Mesenchymal stem cell (in vitro differentiated cells and primary cell): ENCODE measurements around the gene CBFA2T2. TPM values are rescaled to one million over a fixed set of nuclear protein-coding genes. Genes with fewer than 3 reads are reported as not detected.
A peak's percentile ranks its signal among the peaks of the same experiment; 100 is the strongest.
"Not testable (repeated sequence)": the region's sequence is repeated elsewhere in the genome, so short reads cannot be mapped to it uniquely, and the experiment has no call there.

ENCODE experiments used
- DNase-seq: peaks from one replicate; pipeline ENCODE4 v3.0.0-alpha.2; 2013
- H2AFZ ChIP-seq: one replicate; pipeline ENCODE4 v1.6.1; 2013; ENCODE audit warnings: low read depth, mild to moderate bottlenecking, control low read depth, inconsistent platforms, low read length, moderate library complexity
- H2AK5ac ChIP-seq: 2 replicates; pipeline ENCODE4 v1.6.1; 2013; ENCODE audit warnings: low read length, moderate library complexity, mild to moderate bottlenecking, inconsistent platforms; ENCODE audit not compliant: severe bottlenecking
- H2BK120ac ChIP-seq: one replicate; pipeline ENCODE4 v1.6.1; 2013; ENCODE audit warnings: low read depth, mild to moderate bottlenecking, inconsistent platforms, low read length, moderate library complexity
- H2BK12ac ChIP-seq, 2 experiments: one replicate each; pipeline ENCODE4 v1.6.1; 2013; ENCODE audit warnings: inconsistent platforms in 2 of 2, low read length in 2 of 2, mild to moderate bottlenecking in 2 of 2, moderate library complexity in 2 of 2, control low read depth in 1 of 2
- H2BK15ac ChIP-seq: one replicate; pipeline ENCODE4 v1.6.1; 2013; ENCODE audit warnings: mild to moderate bottlenecking, low read depth, inconsistent platforms; ENCODE audit not compliant: poor library complexity, severe bottlenecking
- H2BK5ac ChIP-seq: 2 replicates; pipeline ENCODE4 v1.6.1; 2013; ENCODE audit warnings: low read depth, mild to moderate bottlenecking, low read length, control low read depth, inconsistent platforms; ENCODE audit not compliant: poor library complexity, severe bottlenecking
- H3K14ac ChIP-seq, 2 experiments: one replicate each; pipeline ENCODE4 v1.6.1; 2013; ENCODE audit warnings: inconsistent platforms in 2 of 2, low read length in 2 of 2, control low read depth in 1 of 2, mild to moderate bottlenecking in 1 of 2, moderate library complexity in 1 of 2
- H3K18ac ChIP-seq, 2 experiments: one replicate each; pipeline ENCODE4 v1.6.1; 2013; ENCODE audit warnings: inconsistent platforms in 2 of 2, low read length in 2 of 2, control low read depth in 1 of 2, low read depth in 1 of 2, mild to moderate bottlenecking in 1 of 2
- H3K23ac ChIP-seq, 2 experiments: one replicate each; pipeline ENCODE4 v1.6.1; 2013; ENCODE audit warnings: inconsistent platforms in 2 of 2, low read length in 2 of 2, mild to moderate bottlenecking in 2 of 2, moderate library complexity in 2 of 2, control low read depth in 1 of 2
- H3K27ac ChIP-seq: 2 replicates; pipeline ENCODE4 v1.5.1; 2013; ENCODE audit warnings: mild to moderate bottlenecking, moderate library complexity, low read length, control low read depth, inconsistent platforms; ENCODE audit not compliant: poor library complexity, severe bottlenecking
- H3K27me3 ChIP-seq, 2 experiments: 2 replicates each; pipeline versions ENCODE4 v1.6.1 to v1.7.0; 2013; ENCODE audit warnings: low read length in 2 of 2, mild to moderate bottlenecking in 2 of 2, moderate library complexity in 2 of 2, control low read depth in 1 of 2, inconsistent platforms in 1 of 2; ENCODE audit not compliant: control insufficient read depth in 1 of 2, insufficient read depth in 1 of 2
- H3K36me3 ChIP-seq, 2 experiments: 2 replicates each; pipeline versions ENCODE4 v1.6.1 to v1.7.0; 2013; ENCODE audit warnings: low read length in 2 of 2, control low read depth in 1 of 2, inconsistent platforms in 1 of 2, low read depth in 1 of 2, mild to moderate bottlenecking in 1 of 2; ENCODE audit not compliant: insufficient read depth in 2 of 2, control insufficient read depth in 1 of 2
- H3K4ac ChIP-seq, 2 experiments: one replicate each; pipeline ENCODE4 v1.6.1; 2013; ENCODE audit warnings: inconsistent platforms in 2 of 2, low read length in 2 of 2, mild to moderate bottlenecking in 2 of 2, moderate library complexity in 2 of 2, control low read depth in 1 of 2, low read depth in 1 of 2
- H3K4me1 ChIP-seq: 2 replicates; pipeline ENCODE4 v1.6.1; 2013; ENCODE audit warnings: low read depth, low read length, control low read depth; ENCODE audit not compliant: control insufficient read depth, insufficient read depth
- H3K4me2 ChIP-seq: 2 replicates; pipeline ENCODE4 v1.6.1; 2013; ENCODE audit warnings: low read length, mild to moderate bottlenecking, inconsistent platforms; ENCODE audit not compliant: poor library complexity, severe bottlenecking
- H3K4me3 ChIP-seq, 2 experiments: 2 replicates each; pipeline versions ENCODE4 v1.5.1 to v1.7.0; 2013; ENCODE audit warnings: low read length in 2 of 2, mild to moderate bottlenecking in 2 of 2, control low read depth in 1 of 2, low read depth in 1 of 2; ENCODE audit not compliant: insufficient read depth in 1 of 2
- H3K79me1 ChIP-seq: replicated peaks from 2 replicates; pipeline ENCODE4 v1.6.1; 2013; ENCODE audit warnings: mild to moderate bottlenecking, control low read depth, low read length, inconsistent platforms; ENCODE audit not compliant: poor library complexity, severe bottlenecking
- H3K9ac ChIP-seq: 2 replicates; pipeline ENCODE4 v1.7.0; 2013; ENCODE audit warnings: mild to moderate bottlenecking, low read length, moderate library complexity
- H3K9me3 ChIP-seq: 2 replicates; pipeline ENCODE4 v1.7.0; 2013; ENCODE audit warnings: mild to moderate bottlenecking, low read length; ENCODE audit not compliant: control insufficient read depth
- H4K8ac ChIP-seq: one replicate; pipeline ENCODE4 v1.6.1; 2013; ENCODE audit warnings: inconsistent platforms, mild to moderate bottlenecking, low read length, moderate library complexity
- H4K91ac ChIP-seq: one replicate; pipeline ENCODE4 v1.6.1; 2013; ENCODE audit warnings: mild to moderate bottlenecking, low read length, inconsistent platforms
- WGBS: methylation state at CpG from one replicate; pipeline ENCODE4 v1.1.7; 2013; ENCODE audit warnings: mixed read lengths; 5-methylcytosine and 5-hydroxymethylcytosine counted together
- polyA plus RNA-seq, 2 experiments: library from polyadenylated mRNA; stranded (reverse); fragments of 200-250 nt; gene quantifications; one replicate each; pipeline ENCODE4 v1.2.3, GENCODE V29; 2013

The CBFA2T2 gene
- polyA plus RNA-seq (2013, experiment 1 of 2) = 6.7 TPM
- polyA plus RNA-seq (2013, experiment 2 of 2) = 6.4 TPM

DNA sequence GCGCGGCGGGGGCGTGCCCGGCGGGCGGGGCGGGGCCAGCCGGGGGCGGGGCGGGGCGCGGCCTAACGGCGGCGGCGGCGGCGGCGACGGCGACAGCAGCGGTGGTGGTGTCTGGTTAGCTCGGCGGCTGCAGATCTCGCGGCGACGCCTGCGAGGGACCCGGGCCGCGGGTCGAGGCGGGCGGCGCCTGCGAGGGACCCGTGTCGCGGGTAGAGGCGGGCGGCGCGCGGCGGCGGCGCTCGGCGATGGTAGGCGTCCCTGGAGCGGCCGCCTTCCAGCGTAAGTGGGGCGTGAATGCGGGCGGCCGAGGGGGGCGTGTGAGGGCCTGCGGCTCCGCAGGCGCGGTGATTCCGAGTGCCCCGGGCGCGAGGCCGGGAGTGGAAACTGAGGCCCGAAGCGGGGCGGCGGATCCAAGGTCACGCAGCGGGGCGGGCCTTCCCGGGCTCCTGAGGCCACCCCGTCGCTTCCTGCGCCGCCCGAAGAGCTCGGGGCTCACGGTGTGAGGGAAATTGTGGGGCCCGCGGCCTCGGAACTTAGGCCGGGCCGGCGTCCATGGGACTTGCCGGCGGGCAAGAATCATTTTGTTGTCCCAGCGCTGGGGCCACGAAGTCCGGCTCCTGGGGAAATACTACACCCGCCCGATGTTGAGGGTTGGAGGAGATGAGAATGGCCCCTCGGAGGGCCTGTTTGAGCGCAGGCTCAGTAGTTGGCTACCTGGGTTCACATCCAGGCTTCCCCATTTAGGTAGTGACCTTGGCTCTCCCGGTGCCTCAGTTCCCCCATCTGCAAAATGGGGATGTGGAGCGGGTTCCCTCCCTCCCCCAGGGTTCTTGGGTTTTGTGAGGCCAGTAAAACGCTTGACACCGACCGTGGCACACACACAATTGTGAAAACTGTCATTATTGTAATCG lies at the start of gene CBFA2T2:
TSS of gene CBFA2T2 (plus strand) at position 74 of the 911 bp plus-strand sequence. CDS start at position 246, 172 bp downstream.
- peak; percentile 77 for DNase-seq
- Histone ChIP-seq H2AFZ (peak within 1 kb of the TSS; percentile 82), H2BK120ac (peak within 1 kb of the TSS; percentile 29), H3K27ac (peak within 1 kb of the TSS; percentile 79), H2BK15ac (no peak within 1 kb of the TSS), H3K4ac (peak within 1 kb of the TSS; percentile 81 to 94), H2BK12ac (peak within 1 kb of the TSS in 1 of 2 experiments; percentile 18), H3K18ac (peak within 1 kb of the TSS; percentile 93 to 94), H4K8ac (peak within 1 kb of the TSS; percentile 52), H3K9ac (peak within 1 kb of the TSS; percentile 98), H3K14ac (peak within 1 kb of the TSS; percentile 18 to 43), H3K9me3 (no peaks in the 10 kb centered on the region), H3K36me3 (no peaks in the 10 kb centered on the region), H3K23ac (no peak within 1 kb of the TSS), H2AK5ac (no peak within 1 kb of the TSS), H4K91ac (peak within 1 kb of the TSS; percentile 68), H3K79me1 (peaks cover 21% of the 10 kb centered on the region), H3K27me3 (no peaks in the 10 kb centered on the region), H3K4me3 (peak within 1 kb of the TSS; percentile 76 to 98), H3K4me1 (peaks cover 1% of the 10 kb centered on the region), H3K4me2 (peak within 1 kb of the TSS; percentile 88), H2BK5ac (peak within 1 kb of the TSS; percentile 51)
- WGBS = 2% methylated on average over 93 of the region's 105 CpGs

DNA sequence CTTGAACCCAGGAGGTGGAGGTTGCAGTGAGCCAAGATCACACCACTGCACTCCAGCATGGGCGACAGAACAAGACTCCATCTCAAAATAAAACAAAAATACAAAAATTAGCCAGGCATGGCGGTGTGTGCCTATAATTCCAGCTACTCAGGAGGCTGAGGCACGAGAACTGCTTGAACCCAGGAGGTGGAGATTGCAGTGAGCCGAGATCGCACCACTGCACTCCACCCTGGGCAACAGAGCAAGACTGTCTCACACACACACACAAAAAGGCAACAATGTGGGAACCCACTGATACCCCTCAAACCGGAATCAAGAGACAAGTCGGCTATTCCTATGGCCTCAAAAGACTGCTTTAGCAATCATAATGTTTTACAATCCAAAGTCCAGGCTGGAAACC lies 49.3 kb upstream of the CBFA2T2 start:
- H3K23ac ChIP-seq, H3K4me2 ChIP-seq, H3K4ac ChIP-seq, H3K79me1 ChIP-seq, H2BK12ac ChIP-seq, DNase-seq, H3K18ac ChIP-seq, H3K4me3 ChIP-seq, H3K9ac ChIP-seq, H4K91ac ChIP-seq, H3K9me3 ChIP-seq, H2BK120ac ChIP-seq, H3K14ac ChIP-seq, H3K27me3 ChIP-seq, H2AFZ ChIP-seq, H4K8ac ChIP-seq, H2AK5ac ChIP-seq, H2BK15ac ChIP-seq, H3K27ac ChIP-seq, H2BK5ac ChIP-seq: not testable (repeated sequence)
- Histone ChIP-seq H3K36me3 (peaks cover 0 to 12% of the 10 kb centered on the region in 2 experiments), H3K4me1 (peaks cover 20% of the 10 kb centered on the region)
- WGBS = 98% methylated on average over 7 of the region's 7 CpGs

DNA sequence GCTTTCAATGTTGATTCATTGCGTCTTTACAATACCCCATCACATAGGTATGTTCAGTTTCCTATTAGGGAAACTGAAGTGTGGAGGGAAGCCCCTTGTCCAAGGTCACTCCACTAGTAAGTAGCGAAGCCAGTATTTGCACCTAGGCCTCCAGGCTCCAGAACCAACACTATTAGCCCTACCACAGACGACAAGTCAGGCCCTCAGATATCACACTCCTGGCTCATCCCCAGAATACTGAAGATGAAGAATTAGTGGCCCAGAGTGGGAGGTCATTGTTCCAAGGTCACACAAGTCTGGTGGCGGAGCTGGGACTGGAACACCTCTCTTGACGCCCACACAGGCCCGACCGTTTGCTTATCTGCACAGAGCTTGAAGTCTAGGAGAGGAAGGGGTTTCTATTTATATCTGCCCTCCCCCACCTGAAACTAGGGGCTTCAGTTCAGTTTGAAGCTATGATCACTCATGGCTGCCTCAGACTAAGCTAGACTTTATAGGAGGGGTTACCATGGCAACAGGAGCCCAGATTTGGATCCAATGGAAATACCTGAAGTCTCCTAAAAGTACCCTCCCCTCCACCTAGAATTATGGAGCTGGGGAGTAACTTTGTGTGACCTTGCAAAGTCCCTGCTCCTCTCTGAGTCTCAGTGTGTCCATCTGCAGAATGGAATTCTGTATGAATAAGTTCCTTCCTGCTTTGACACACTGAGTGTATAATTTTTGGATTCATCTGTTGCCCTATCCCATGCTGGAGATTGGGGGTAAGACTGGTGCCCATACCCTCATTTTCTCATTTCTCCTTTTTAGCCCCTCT lies 48.5 kb upstream of the CBFA2T2 start:
- no peak overlapping the region for H2BK120ac ChIP-seq
- H3K79me1 ChIP-seq = no peaks in the 10 kb centered on the region
- H3K4me3 ChIP-seq = no peak overlapping the region
- no peak overlapping the region for H3K23ac ChIP-seq
- no peaks in the 10 kb centered on the region for H3K27me3 ChIP-seq
- H3K27ac ChIP-seq = no peak overlapping the region
- H3K36me3 ChIP-seq = peaks cover 0 to 11% of the 10 kb centered on the region in 2 experiments
- no peak overlapping the region for H3K4ac ChIP-seq
- no peak overlapping the region for H2BK12ac ChIP-seq
- H2BK15ac ChIP-seq = no peak overlapping the region
- no peak overlapping the region for H2AK5ac ChIP-seq
- WGBS = 89% methylated on average over 7 of the region's 7 CpGs
- H2AFZ ChIP-seq = no peak overlapping the region
- H2BK5ac ChIP-seq = no peak overlapping the region
- DNase-seq = no peak
- no peak overlapping the region for H3K9ac ChIP-seq
- H4K8ac ChIP-seq = no peak overlapping the region
- no peak overlapping the region for H4K91ac ChIP-seq
- no peaks in the 10 kb centered on the region for H3K9me3 ChIP-seq
- no peak overlapping the region for H3K4me2 ChIP-seq
- peaks cover 20% of the 10 kb centered on the region for H3K4me1 ChIP-seq
- no peak overlapping the region for H3K18ac ChIP-seq
- H3K14ac ChIP-seq = no peak overlapping the region
